Progenitor cell of endocrine pancreas (in vitro differentiated cells): ENCODE measurements around the gene KIF1B. TPM values are rescaled to one million over a fixed set of nuclear protein-coding genes. Genes with fewer than 3 reads are reported as not detected.

Source experiments
- DNase-seq: peaks from one replicate; pipeline ENCODE4 v3.0.0; 2021; ENCODE audit warnings: low spot score; ENCODE audit not compliant: unreplicated experiment
- H3K27ac Mint-ChIP-seq: 2 replicates; pipeline ENCODE4 v1.8.0; 2021; ENCODE audit warnings: mild to moderate bottlenecking, moderate library complexity, mixed read lengths
- H3K27me3 Mint-ChIP-seq: 2 replicates; pipeline ENCODE4 v1.8.0; 2021; ENCODE audit warnings: mixed read lengths
- H3K36me3 Mint-ChIP-seq: 2 replicates; pipeline ENCODE4 v1.8.0; 2022; ENCODE audit warnings: mixed read lengths; ENCODE audit not compliant: insufficient read depth
- H3K4me1 Mint-ChIP-seq: 2 replicates; pipeline ENCODE4 v1.8.0; 2021; ENCODE audit warnings: low read depth, mixed read lengths
- H3K4me3 Mint-ChIP-seq: 2 replicates; pipeline ENCODE4 v1.8.0; 2021; ENCODE audit warnings: low read depth, mild to moderate bottlenecking, moderate library complexity, mixed read lengths
- H3K9me3 Mint-ChIP-seq: 2 replicates; pipeline ENCODE4 v1.8.0; 2021; ENCODE audit warnings: low read depth, mixed read lengths
- total RNA-seq: library from RNA; stranded (reverse); gene quantifications from 2 replicates; pipeline ENCODE4 v1.2.1, GENCODE V29; 2021
- TF ChIP-seq, protein P1 (sequence below): fragments of 200-600 bp; sonication (generic); IDR thresholded peaks from one replicate; pipeline ENCODE4 v1.5.0; 2021; ENCODE audit warnings: antibody characterized with exemption, mild to moderate bottlenecking; ENCODE audit not compliant: unreplicated experiment

Gene KIF1B
- total RNA-seq, 1 donor from 2014 or later = 78.7 TPM

DNA sequence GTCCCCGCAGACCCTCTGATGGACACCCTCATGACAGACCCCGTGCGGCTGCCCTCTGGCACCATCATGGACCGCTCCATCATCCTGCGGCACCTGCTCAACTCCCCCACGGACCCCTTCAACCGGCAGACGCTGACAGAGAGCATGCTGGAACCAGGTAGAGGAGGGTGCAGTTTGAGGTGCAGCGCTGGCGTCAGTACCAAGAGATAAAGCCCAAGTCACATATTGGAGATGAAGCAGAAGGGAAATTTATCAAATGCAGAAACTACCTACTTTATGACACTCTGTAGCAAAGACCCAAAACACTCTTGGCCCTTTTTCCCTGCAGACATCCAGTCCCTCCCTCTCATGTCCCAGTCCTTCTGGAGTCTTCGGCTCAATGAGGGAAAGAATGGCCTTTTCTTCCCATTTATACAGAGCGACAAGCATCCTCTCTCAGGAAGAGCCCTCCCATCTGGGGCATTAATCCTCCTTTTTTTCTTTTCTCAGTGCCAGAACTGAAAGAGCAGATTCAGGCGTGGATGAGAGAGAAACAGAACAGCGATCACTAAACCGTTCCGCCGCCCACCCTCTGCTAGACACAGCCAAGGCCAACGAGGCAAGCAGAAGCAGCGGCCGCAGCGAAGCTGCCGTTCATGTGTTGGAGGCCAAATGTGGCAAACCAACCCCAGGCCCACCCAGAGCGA lies 30.8 kb upstream of the KIF1B start:
- DNase-seq = no peak
- Mint-ChIP-seq H3K9me3 (peaks cover 6% of the 10 kb centered on the region), H3K27me3 (no peaks in the 10 kb centered on the region), H3K4me1 (no peaks in the 10 kb centered on the region), H3K36me3 (peaks cover 38% of the 10 kb centered on the region), H3K27ac (no peak overlapping the region), H3K4me3 (no peak overlapping the region)
- TF ChIP-seq, protein P1, sequence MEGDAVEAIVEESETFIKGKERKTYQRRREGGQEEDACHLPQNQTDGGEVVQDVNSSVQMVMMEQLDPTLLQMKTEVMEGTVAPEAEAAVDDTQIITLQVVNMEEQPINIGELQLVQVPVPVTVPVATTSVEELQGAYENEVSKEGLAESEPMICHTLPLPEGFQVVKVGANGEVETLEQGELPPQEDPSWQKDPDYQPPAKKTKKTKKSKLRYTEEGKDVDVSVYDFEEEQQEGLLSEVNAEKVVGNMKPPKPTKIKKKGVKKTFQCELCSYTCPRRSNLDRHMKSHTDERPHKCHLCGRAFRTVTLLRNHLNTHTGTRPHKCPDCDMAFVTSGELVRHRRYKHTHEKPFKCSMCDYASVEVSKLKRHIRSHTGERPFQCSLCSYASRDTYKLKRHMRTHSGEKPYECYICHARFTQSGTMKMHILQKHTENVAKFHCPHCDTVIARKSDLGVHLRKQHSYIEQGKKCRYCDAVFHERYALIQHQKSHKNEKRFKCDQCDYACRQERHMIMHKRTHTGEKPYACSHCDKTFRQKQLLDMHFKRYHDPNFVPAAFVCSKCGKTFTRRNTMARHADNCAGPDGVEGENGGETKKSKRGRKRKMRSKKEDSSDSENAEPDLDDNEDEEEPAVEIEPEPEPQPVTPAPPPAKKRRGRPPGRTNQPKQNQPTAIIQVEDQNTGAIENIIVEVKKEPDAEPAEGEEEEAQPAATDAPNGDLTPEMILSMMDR = no peak

DNA sequence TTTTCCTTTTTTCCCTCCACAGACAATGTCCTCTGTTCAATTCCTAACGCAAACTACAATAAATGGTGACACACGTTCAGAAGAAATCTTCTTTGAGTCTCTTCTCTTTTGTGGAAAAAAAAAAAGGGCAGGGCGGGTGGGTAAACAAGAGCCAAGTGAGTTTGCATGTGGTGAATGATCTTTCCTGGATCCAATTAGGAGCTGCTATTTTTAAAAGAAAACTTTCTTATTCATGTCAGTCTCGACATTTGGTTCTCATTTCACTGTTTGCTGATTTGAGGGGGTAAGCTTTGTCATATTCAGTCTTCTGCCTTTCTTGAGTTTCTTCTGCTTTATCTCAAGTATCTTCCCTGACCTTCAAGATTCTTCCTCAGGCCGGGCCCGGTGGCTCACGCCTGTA lies 29.2 kb upstream of the KIF1B start:
- no peak overlapping the region for H3K27ac Mint-ChIP-seq
- TF ChIP-seq, protein P1 = no peak
- H3K36me3 Mint-ChIP-seq = peaks cover 27% of the 10 kb centered on the region
- no peaks in the 10 kb centered on the region for H3K27me3 Mint-ChIP-seq
- peaks cover 2% of the 10 kb centered on the region for H3K4me1 Mint-ChIP-seq
- H3K4me3 Mint-ChIP-seq = no peak overlapping the region
- peaks cover under 1% of the 10 kb centered on the region for H3K9me3 Mint-ChIP-seq
- DNase-seq = no peak

DNA sequence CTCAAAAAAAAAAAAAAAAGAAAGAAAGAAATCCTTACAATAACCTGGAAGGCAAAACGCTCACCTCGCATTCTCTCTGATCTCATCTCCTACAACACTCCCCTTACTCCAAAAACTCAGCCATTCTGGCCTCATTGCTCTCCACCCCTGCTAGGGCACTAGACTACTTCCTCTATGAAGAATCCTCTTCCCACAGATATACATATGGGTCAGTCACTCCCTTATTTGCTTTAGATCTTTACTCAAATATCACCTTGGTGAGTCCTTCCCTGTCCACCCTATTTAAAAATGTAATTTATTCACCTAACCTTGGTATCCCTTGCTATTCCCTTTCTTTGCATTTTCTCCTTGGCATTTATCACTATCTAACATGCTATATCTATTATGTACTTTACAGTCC lies 24.6 kb upstream of the KIF1B start:
- peaks cover 11% of the 10 kb centered on the region for H3K36me3 Mint-ChIP-seq
- H3K27me3 Mint-ChIP-seq = no peaks in the 10 kb centered on the region
- H3K9me3 Mint-ChIP-seq = peaks cover 6% of the 10 kb centered on the region
- H3K4me3 Mint-ChIP-seq = no peak overlapping the region
- no peak for DNase-seq
- H3K4me1 Mint-ChIP-seq = peaks cover 2% of the 10 kb centered on the region
- H3K27ac Mint-ChIP-seq = no peak overlapping the region
- TF ChIP-seq, protein P1 = no peak

DNA sequence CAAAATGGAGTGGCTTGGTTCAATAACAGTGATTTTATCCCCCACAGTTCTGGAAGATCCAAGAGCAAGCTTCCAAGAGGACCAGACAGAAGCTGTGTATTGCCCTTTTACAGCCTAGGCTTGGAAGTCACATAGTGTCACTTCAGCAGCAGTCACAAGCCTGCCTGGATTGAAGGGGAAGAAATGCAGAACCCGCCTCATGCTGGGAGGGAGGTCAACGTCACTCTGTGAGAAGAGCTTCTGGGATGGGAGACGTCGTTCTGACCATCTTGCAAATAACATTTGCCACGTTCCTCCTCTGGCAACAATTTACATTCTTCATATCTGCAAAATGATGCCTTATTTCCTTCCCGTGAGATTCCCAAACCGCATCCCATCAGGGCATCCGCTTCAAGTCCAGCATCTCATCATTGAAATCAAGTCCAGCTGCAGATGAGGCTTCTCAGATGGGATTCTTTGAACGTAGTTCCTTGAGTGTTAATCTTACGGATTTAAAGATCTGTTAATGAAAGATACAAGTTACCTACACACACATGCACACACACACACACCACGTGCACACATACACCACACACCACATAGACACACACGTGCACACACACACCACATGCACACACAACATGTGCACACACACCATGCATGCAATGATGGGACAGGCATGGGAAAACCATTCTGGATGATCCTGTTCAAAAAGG lies 23.9 kb upstream of the KIF1B start:
- H3K4me1 Mint-ChIP-seq = peaks cover 2% of the 10 kb centered on the region
- H3K27ac Mint-ChIP-seq = no peak overlapping the region
- no peaks in the 10 kb centered on the region for H3K27me3 Mint-ChIP-seq
- peaks cover 8% of the 10 kb centered on the region for H3K36me3 Mint-ChIP-seq
- no peak for DNase-seq
- H3K9me3 Mint-ChIP-seq = peaks cover 6% of the 10 kb centered on the region
- H3K4me3 Mint-ChIP-seq = no peak overlapping the region
- TF ChIP-seq, protein P1 = no peak

DNA sequence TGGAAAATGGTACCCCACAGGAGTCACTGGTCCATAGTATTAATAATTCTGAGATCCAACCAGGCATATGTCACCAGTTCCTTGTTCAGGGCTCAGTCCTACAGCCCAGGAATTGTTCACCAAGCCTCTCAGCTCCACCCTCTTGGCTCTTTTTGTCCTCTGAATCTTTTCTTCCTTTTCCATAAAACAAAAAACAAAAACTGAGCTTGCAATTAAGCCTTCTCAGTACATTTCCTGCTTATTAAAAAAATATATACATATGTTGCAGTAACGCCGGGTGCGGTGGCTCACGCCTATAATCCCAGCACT lies 23.4 kb upstream of the KIF1B start:
- TF ChIP-seq, protein P1 = no peak
- H3K4me1 Mint-ChIP-seq = peaks cover 2% of the 10 kb centered on the region
- H3K4me3 Mint-ChIP-seq = no peak overlapping the region
- no peak overlapping the region for H3K27ac Mint-ChIP-seq
- no peaks in the 10 kb centered on the region for H3K27me3 Mint-ChIP-seq
- peaks cover 8% of the 10 kb centered on the region for H3K36me3 Mint-ChIP-seq
- no peak for DNase-seq
- peaks cover 6% of the 10 kb centered on the region for H3K9me3 Mint-ChIP-seq
